PC-9 (cell line): ENCODE data around the gene PITPNM3. TPM values are rescaled to one million over a fixed set of nuclear protein-coding genes. Genes with fewer than 3 reads are reported as not detected.

Experiments
- BruUV-seq: library from RNA; stranded (reverse); fragments of 400-500 nt; replicated peaks from 2 replicates; lab custom pipeline; 2021; lab: Mats Ljungman, UMichigan
- CTCF ChIA-PET: fragments of 300-600 bp; sonication (Branson Sonifier 250); formaldehyde crosslinking; loops from one replicate; lab custom pipeline; 2022; ENCODE audit warnings: antibody characterized with exemption; lab: Charles Lee
- POLR2A ChIA-PET: fragments of 300-600 bp; sonication (Branson Sonifier 250); formaldehyde crosslinking; loops from one replicate; lab custom pipeline; 2022; ENCODE audit warnings: antibody characterized with exemption; ENCODE audit not compliant: unreplicated experiment; lab: Charles Lee
- DNase-seq, 2 experiments: peaks; one replicate each; pipeline versions ENCODE4 v3.0.0 to v3.0.0-alpha.2; 2015 to 2022; ENCODE audit warnings: mixed read lengths in 1 of 2
- H2AFZ ChIP-seq: fragments of 200-600 bp; sonication (generic); 2 replicates; pipeline ENCODE4 v1.8.1; 2017; ENCODE audit warnings: antibody characterized with exemption
- H3F3A ChIP-seq: fragments of 200-600 bp; sonication (generic); 2 replicates; pipeline ENCODE4 v1.8.1; 2017; ENCODE audit warnings: antibody characterized with exemption, mild to moderate bottlenecking, low read depth; ENCODE audit not compliant: insufficient read depth
- H3K27ac ChIP-seq: fragments of 200-600 bp; sonication (generic); 2 replicates; pipeline ENCODE4 v1.6.1; 2016; ENCODE audit warnings: mixed run types
- H3K27me3 ChIP-seq: fragments of 200-600 bp; sonication (generic); 2 replicates; pipeline ENCODE4 v1.6.1; 2016; ENCODE audit warnings: low read depth, mixed run types; ENCODE audit not compliant: insufficient read depth
- H3K36me3 ChIP-seq: fragments of 200-600 bp; sonication (generic); 2 replicates; pipeline ENCODE4 v1.6.1; 2016; ENCODE audit warnings: low read depth, mixed run types
- H3K4me1 ChIP-seq: fragments of 200-600 bp; sonication (generic); replicated peaks from 2 replicates; pipeline ENCODE4 v1.6.1; 2016; ENCODE audit warnings: mixed run types; ENCODE audit not compliant: insufficient read depth
- H3K4me2 ChIP-seq: fragments of 200-600 bp; sonication (generic); 2 replicates; pipeline ENCODE4 v1.6.1; 2017; ENCODE audit warnings: mixed run types
- H3K4me3 ChIP-seq: fragments of 200-600 bp; sonication (generic); 2 replicates; pipeline ENCODE4 v1.6.1; 2016; ENCODE audit warnings: mixed run types
- H3K79me2 ChIP-seq: fragments of 200-600 bp; sonication (generic); 2 replicates; pipeline ENCODE4 v1.6.1; 2017; ENCODE audit warnings: low read depth, mixed run types
- H3K9me2 ChIP-seq: fragments of 200-600 bp; sonication (generic); 2 replicates; pipeline ENCODE4 v1.8.1; 2017; ENCODE audit warnings: mild to moderate bottlenecking; ENCODE audit not compliant: insufficient read depth
- H3K9me3 ChIP-seq: fragments of 200-600 bp; sonication (generic); 2 replicates; pipeline ENCODE4 v1.8.1; 2016; ENCODE audit warnings: low read depth; ENCODE audit not compliant: insufficient read depth
- H4K20me1 ChIP-seq: fragments of 200-600 bp; sonication (generic); 2 replicates; pipeline ENCODE4 v1.8.1; 2017; ENCODE audit not compliant: insufficient read depth
- CTCF ChIP-seq: fragments of 200-600 bp; sonication (generic); conservative IDR thresholded peaks from 2 replicates; pipeline ENCODE4 v1.6.1; 2017; ENCODE audit warnings: mixed run types, antibody characterized with exemption, mild to moderate bottlenecking, moderate library complexity
- EZH2 ChIP-seq: fragments of 200-600 bp; sonication (generic); IDR thresholded peaks from 2 replicates; pipeline ENCODE4 v1.8.0; 2017; ENCODE audit warnings: antibody characterized with exemption, low read depth
- intact Hi-C: fragments of 100-400 bp; cut with micrococcal nuclease; formaldehyde crosslinking; loops from one replicate; pipeline ENCODE4 v1.10.0; 2022; ENCODE audit not compliant: unreplicated experiment
- total RNA-seq: library from RNA; stranded (reverse); gene quantifications from 2 replicates; pipeline ENCODE4 v1.2.3, GENCODE V29; 2021

The PITPNM3 gene
- total RNA-seq, 1 experiment from 2014 or later, result 16.9 TPM

- no peaks in the 10 kb centered on the region for H3K9me3 ChIP-seq
- ChIA-PET CTCF (no interaction called here), POLR2A (no interaction called here)
- no peak for DNase-seq
- H3K27me3 ChIP-seq, result no peaks in the 10 kb centered on the region
- no peaks in the 10 kb centered on the region for H4K20me1 ChIP-seq
- no peak overlapping the region for H3K27ac ChIP-seq
- H3K4me1 ChIP-seq, result no peaks in the 10 kb centered on the region
- no peak overlapping the region for H3K4me3 ChIP-seq
- no peaks in the 10 kb centered on the region for H3K9me2 ChIP-seq
- TF ChIP-seq EZH2, result no peak
- TF ChIP-seq CTCF, result no peak
- H3F3A ChIP-seq, result no peaks in the 10 kb centered on the region
- H3K79me2 ChIP-seq, result no peaks in the 10 kb centered on the region
- H2AFZ ChIP-seq, result no peak overlapping the region
- intact Hi-C loops, result no loop called here
- BruUV-seq, result no TSS peak
- H3K36me3 ChIP-seq, result no peaks in the 10 kb centered on the region
- no peak overlapping the region for H3K4me2 ChIP-seq
Measured at GRCh38 chr17:6539871-6540270, 16.5 kb downstream of the PITPNM3 start.

DNA sequence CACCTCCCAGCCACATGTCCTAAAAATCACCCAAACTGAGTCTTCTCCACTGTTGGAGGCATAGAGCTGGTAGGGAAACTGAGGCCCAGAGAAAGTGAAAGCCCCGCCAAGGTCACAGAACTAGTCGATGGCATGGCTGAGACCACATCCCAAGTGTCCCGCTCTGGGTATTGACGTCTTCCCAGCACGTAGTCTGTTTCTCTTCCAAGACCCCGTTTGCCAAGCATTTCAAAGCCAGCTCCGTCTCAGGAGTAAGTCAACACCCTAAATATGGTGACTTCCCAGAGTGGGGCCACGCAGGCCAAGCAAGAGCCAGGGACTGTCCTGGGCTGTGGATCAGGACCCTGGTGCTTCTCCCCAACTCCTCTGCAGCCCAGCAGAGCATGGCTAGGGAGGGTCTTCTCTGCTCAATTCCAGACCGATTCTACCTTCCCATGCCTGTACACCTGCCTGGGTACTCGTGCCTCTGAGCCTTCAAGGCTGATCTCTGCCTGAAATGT, 19.7 kb downstream of the PITPNM3 start:
- Histone ChIP-seq H3K27ac (no peak overlapping the region), H2AFZ (no peak overlapping the region), H3K4me1 (no peaks in the 10 kb centered on the region), H4K20me1 (no peaks in the 10 kb centered on the region), H3K36me3 (no peaks in the 10 kb centered on the region), H3K79me2 (no peaks in the 10 kb centered on the region), H3K4me3 (no peak overlapping the region), H3K9me2 (no peaks in the 10 kb centered on the region), H3K4me2 (no peak overlapping the region), H3K27me3 (no peaks in the 10 kb centered on the region), H3F3A (no peaks in the 10 kb centered on the region), H3K9me3 (no peaks in the 10 kb centered on the region)
- intact Hi-C loops, result no loop called here
- TF ChIP-seq CTCF, result no peak
- no peak for TF ChIP-seq EZH2
- ChIA-PET CTCF (no interaction called here), POLR2A (no interaction called here)
- BruUV-seq, result no TSS peak
- DNase-seq, result no peak

DNA sequence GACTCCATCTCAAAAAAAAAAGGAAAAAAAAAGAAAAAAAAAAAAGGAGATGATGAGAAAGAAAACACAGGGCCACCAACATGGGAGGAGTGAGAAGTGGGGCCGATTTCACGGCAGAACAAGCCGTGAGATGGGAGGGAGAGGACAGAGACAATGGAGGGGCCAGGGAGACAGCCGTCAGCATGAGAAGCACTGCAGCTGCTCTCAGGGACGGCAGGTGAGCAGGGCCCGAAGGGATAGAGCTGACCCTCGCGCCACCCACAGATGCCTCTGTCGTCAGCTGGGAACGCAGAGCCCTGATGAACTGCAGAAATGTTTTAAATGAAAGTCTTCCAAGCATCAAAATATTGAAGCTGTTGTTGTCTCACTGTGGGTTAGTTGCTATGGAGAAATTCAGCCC, 20.3 kb downstream of the PITPNM3 start:
- TF ChIP-seq CTCF (no peak), EZH2 (no peak)
- H3K9me2 ChIP-seq, result no peaks in the 10 kb centered on the region
- ChIA-PET POLR2A (no interaction called here), CTCF (no interaction called here)
- no TSS peak for BruUV-seq
- no peak overlapping the region for H3K4me3 ChIP-seq
- no peaks in the 10 kb centered on the region for H4K20me1 ChIP-seq
- no peaks in the 10 kb centered on the region for H3F3A ChIP-seq
- no peaks in the 10 kb centered on the region for H3K36me3 ChIP-seq
- no peak overlapping the region for H3K27ac ChIP-seq
- no peak overlapping the region for H2AFZ ChIP-seq
- no peak overlapping the region for H3K4me2 ChIP-seq
- no peak for DNase-seq
- H3K79me2 ChIP-seq, result no peaks in the 10 kb centered on the region
- intact Hi-C loops, result no loop called here
- no peaks in the 10 kb centered on the region for H3K9me3 ChIP-seq
- H3K27me3 ChIP-seq, result no peaks in the 10 kb centered on the region
- no peaks in the 10 kb centered on the region for H3K4me1 ChIP-seq
